H7 (cell line): ENCODE data around the gene ZCCHC8. TPM values are rescaled to one million over a fixed set of nuclear protein-coding genes. Genes with fewer than 3 reads are reported as not detected.
A peak's percentile ranks its signal among the peaks of the same experiment; 100 is the strongest.
"Not testable (repeated sequence)": the region's sequence is repeated elsewhere in the genome, so short reads cannot be mapped to it uniquely, and the experiment has no call there.

ENCODE experiments used
- DNase-seq: peaks from one replicate; pipeline ENCODE4 v3.0.0; 2012
- H3K27me3 ChIP-seq: 2 replicates; pipeline ENCODE4 v1.6.0; 2011; ENCODE audit warnings: mild to moderate bottlenecking, low read length; ENCODE audit not compliant: control insufficient read depth, insufficient read depth
- H3K36me3 ChIP-seq: replicated peaks from 2 replicates; pipeline ENCODE4 v1.5.1; 2011; ENCODE audit warnings: low read length; ENCODE audit not compliant: control insufficient read depth, insufficient read depth
- H3K4me3 ChIP-seq: 2 replicates; pipeline ENCODE4 v1.5.1; 2011; ENCODE audit warnings: low read depth, mild to moderate bottlenecking, control low read depth, low read length, moderate library complexity; ENCODE audit not compliant: insufficient read depth
- total RNA-seq: library from RNA; depleted of rRNA; stranded (reverse); fragments of >200 nt; shearing (Covaris generic); gene quantifications from 2 replicates; pipeline ENCODE4 v1.2.3, GENCODE V29; 2014; rRNA removed

Gene ZCCHC8
- total RNA-seq, 1 experiment from 2014 or later = 28.0 TPM

DNA sequence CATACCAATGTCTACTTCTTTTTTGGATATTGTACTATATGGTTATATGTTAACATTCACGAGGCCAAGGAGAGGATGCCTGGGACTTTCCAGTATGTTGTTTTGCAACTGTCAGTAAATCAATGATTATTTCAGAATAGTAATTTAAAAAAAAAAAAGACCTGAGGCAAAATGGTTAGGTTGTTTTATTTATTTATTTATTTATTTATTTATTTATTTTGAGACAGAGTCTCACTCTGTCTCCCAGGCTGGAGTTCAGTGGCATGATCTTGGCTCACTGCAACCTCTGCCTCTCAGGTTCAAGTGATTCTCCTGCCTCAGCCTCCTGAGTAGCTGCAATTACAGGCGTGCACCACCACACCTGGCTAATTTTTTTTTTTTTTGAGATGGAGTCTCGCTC, 52.9 kb downstream of the ZCCHC8 start:
- not testable (repeated sequence) for H3K36me3 ChIP-seq, DNase-seq, H3K27me3 ChIP-seq, H3K4me3 ChIP-seq

DNA sequence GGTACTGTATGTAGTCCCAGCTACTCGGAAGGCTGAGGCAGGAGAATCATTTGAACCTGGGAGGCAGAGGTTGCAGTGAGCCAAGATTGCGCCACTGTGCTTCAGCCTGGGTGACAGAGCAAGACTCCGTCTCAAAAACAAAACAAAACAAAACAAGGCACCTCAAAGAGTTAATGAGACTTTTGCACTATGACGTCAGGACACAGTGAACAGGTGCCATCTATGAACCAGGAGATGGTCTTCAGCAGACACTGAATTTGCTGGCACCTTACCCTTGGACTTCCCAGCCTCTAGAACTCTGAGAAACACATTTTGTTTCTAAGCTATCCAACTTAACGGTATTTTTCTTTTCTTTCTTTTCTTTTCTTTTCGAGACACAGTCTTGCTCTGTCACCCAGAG, 54.3 kb downstream of the ZCCHC8 start:
- H3K4me3 ChIP-seq, DNase-seq, H3K27me3 ChIP-seq, H3K36me3 ChIP-seq: not testable (repeated sequence)

DNA sequence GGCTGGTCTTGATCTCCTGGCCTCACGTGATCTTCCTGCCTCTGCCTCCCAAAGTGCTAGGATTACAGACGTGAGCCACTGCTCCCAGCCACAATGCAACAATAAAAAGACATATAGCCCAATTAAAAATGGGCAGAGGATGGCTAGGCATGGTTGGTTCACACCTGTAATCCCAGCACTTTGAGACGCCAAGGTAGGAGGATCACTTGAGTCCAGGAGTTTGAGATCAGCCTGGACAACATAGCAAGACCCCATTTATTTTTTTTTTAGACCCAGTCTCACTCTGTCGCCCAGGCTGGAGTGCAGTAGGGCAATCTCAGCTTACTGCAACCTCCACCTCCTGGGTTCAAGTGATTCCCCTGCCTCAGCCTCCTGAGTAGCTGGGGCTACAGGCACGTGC, 56.7 kb downstream of the ZCCHC8 start:
- not testable (repeated sequence) for H3K36me3 ChIP-seq, H3K4me3 ChIP-seq, H3K27me3 ChIP-seq, DNase-seq

DNA sequence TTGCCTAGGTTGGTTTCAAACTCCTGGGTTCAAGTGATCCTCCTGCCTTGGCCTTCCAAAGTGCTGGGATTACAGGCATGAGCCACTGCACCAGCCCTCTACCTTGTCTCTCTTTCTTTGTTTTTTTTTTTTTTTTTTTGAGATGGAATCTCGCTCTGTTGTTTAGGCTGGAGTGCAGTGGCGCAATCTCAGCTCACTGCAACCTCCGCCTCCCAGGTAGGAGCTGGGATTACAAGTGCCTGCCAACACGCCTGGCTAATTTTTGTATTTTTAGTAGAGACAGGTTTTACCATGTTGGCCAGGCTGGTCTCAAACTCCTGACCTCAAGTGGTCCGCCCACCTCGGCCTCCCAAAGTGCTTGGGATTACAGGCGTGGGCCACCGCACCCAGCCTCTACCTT, 61.9 kb downstream of the ZCCHC8 start:
- H3K27me3 ChIP-seq, DNase-seq, H3K36me3 ChIP-seq, H3K4me3 ChIP-seq: not testable (repeated sequence)

DNA sequence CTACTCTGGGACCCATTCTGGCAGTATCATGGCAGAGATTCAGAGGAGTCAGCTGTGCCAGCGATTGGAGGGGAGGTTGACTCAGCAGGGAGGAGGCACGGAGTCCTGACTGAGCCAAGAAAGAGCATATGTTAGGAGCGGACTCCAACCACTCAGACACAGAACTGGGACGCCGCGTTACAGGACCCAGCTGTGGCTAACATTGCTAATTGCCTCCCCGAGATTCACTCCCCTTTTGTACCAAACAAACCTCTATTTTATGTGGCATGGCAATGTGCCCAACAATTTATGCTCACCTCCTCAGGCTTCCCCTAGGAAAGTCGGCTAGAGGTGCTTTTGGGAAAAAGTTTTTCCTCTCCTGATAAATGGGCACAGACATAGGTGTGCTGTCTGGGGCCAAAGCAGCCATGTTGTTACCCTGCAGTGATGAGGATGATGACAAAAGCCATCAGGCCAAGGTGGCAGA, 63.0 kb downstream of the ZCCHC8 start:
- Histone ChIP-seq H3K4me3 (no peak overlapping the region), H3K27me3 (no peaks in the 10 kb centered on the region), H3K36me3 (no peaks in the 10 kb centered on the region)
- DNase-seq = no peak

DNA sequence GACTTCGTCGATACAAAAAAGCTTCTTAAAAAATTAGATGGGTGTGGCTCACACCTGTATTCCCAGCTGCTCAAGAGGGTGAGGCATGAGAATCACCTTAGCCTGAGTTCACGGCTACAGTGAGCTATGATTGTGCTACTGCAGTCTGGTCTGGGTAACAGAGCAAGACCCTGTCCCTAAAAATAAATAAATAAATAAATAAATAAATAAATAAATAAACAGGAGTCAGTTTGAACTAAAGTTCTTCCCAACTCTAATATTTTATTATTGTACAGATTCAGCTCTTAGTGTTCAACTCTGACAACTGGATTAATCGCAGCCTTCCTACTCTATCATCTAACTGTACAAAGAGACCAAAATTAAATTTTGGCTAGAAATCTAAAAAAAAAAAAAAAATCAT, 65.5 kb downstream of the ZCCHC8 start:
- Histone ChIP-seq H3K4me3 (no peak overlapping the region), H3K27me3 (no peaks in the 10 kb centered on the region), H3K36me3 (no peaks in the 10 kb centered on the region)
- no peak for DNase-seq

DNA sequence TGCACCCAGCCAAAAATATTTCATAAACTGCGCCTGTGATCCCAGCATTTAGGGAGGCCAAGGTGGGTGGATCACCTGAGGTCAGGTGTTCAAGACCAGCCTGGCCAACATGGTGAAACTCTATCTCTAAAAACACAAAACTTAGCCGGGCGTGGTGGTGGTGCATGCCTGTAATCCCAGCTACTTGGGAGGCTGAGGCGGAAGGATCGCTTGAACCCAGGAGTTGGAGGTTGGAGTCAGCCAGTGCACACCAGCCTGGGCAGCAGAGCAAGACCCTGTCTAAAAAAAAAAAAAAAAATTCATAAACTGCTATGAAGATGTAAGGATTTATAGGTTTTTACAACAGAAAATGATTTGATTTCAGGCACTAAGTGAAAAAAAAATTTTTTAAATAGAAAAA, 71.7 kb downstream of the ZCCHC8 start:
- not testable (repeated sequence) for DNase-seq, H3K36me3 ChIP-seq, H3K27me3 ChIP-seq, H3K4me3 ChIP-seq

DNA sequence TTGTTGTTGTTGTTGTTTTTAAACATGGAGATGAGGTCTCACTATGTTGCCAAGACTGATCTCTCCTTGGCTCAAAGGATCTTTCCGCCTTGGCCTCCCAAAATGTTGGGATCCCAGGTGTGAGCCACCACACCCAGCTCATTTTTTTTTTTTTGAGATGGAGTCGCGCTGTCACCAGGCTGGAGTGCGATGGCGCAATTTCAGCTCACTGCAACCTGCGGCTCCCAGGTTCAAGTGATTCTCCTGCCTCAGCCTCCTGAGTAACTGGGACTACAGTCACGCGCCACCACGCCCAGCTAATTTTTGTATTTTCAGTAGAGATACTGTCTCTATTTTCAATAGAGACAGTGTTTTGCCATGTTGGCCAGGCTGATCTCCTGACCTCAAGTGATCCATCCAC, 73.3 kb downstream of the ZCCHC8 start:
- H3K4me3 ChIP-seq = no peak overlapping the region
- no peaks in the 10 kb centered on the region; the same call in 1 of the 2 replicates for H3K27me3 ChIP-seq
- DNase-seq = no peak
- H3K36me3 ChIP-seq = no peaks in the 10 kb centered on the region

DNA sequence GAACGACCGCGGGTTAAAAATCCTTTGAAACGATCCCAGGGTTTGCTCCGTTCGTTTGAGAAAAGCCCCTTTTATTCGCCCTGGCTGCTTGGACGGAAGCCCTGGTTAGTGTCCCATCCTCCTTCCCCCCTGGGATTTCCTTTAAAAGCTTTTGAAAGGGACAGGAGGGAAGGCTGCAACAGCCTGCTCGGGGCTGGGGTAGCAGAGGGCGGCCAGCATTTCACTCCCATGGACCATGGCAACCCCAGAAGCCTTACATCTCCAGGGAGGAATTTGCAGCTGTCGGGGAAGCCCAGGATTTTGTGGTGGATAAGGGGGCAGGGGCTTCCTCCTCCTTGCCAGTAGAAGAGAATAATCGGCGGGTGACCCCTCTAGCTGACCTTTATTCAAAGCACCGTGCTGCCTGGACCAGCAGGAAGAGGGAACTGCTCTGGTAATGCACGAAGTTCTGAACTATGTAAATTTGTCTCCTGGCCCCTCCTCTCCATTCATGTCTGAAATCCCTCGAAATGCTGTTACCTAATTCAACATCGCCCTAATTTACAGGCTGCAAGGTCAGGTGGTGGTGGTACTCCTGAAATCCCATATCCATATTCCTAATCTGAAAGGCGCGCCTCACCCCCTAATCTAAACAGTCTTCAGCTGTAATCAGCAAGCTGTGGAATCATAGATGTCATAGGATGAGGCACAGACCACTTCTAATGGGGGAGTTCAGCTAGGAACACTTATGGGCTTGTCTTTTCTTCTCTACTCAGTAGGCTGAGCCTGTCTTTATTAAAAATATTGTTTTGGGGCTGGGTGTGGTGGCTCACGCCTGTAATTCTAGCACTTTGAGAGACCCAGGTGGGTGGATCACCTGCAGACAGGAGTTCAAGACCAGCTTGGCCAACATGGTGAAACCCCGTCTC, 77.2 kb downstream of the ZCCHC8 start:
- DNase-seq = peak; percentile 70
- H3K27me3 ChIP-seq = no peaks in the 10 kb centered on the region; the same call in 1 of the 2 replicates
- peak overlapping the region; percentile 63 for H3K4me3 ChIP-seq
- no peaks in the 10 kb centered on the region for H3K36me3 ChIP-seq

DNA sequence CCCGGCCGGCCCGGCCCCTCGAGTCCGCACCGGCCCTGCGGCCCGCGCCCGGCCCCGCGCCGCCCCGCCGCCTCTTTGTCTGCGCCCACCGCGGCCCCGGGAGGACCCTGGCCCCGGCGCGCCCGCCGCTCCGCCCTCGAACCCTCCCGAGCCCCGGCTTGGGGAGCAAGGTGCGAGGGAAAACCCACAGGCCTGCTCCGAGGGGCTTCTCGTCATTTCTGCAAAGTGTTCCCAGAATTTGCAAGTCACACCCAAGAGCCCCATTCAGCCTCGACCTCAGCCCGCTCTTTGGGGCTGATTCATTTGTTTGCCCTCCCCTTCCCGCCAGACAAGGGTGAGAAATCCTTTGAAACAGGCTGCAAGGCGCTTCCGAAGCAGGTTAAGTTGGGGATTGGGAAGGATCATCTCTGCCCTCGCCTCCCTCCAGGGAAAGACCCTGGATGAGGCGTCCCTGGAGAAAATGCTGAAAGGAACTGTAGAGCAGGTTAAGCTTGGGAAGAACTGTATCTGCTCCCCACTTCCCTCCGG, 77.9 kb downstream of the ZCCHC8 start:
- no peaks in the 10 kb centered on the region for H3K36me3 ChIP-seq
- DNase-seq = no peak
- no peaks in the 10 kb centered on the region; the same call in 1 of the 2 replicates for H3K27me3 ChIP-seq
- H3K4me3 ChIP-seq = peak overlapping the region; percentile 63

DNA sequence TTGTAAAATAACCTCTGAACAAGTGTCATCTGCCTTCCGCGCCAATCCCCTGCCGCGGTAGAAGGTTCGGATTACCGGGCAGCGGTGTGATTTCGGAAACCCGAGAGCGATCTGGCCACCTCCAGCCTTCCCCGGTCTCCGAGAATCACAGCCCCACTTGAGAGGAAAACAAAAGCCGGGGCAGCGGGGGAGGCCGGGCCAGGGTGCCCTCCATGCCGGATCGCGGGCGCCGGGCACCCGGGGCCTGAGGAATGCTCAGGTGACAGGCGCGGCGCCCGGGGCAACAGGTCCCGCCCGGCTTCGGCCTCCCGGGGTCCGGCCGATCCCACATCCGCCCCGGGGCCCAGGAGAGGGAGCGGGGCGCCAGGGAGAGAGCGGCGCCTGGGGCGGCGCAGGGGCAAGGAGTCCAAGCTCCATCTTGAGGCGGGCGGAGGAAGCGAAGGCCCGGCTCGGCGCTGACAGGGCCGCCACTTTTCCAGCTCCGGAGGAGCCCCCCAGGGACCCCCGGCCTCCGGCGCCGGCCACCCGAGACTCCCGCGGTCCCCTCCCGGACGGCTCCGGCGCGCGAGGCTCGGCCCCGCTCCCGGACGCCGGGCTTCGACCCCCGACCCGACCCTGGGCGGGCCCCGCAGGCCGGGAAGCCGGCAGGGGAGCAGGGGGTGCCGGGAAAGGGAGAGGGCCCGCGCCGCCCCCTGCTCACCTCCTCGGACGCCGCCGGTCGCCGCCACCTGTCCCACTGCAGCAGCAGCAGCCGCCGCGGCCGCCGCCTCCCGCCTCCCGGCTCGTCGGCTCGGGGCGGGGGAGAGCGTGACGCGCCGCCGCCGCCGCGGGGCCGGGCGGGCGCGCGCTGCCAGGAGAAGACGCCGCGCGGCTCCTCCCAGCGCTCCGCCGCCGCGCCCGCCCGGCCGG, 78.7 kb downstream of the ZCCHC8 start, which contains the start of gene CLIP1:
TSS of gene CLIP1 (minus strand) at position 849 of the 909 bp plus-strand sequence. CDS start 42,217 bp downstream, outside the sequence.
- Histone ChIP-seq H3K27me3 (no peaks in the 10 kb centered on the region; the same call in 1 of the 2 replicates), H3K4me3 (peak within 1 kb of the TSS; percentile 72)

More for the DNA sequence above, 78.7 kb downstream of the ZCCHC8 start, which contains the start of gene CLIP1:
- no peaks in the 10 kb centered on the region for H3K36me3 ChIP-seq
- DNase-seq = peak; percentile 88

Other genes with a start within 250 kb of the ZCCHC8 start
- gene VPS33A, start 234.4 kb downstream of the ZCCHC8 start, total RNA-seq = 38.3 and 50.1 TPM in 2 replicates
- gene CLIP1, start 78.3 kb downstream of the ZCCHC8 start, total RNA-seq = 21.7 and 24.8 TPM in 2 replicates
- 54.4 and 69.8 TPM in 2 replicates for gene RSRC2, start 26.0 kb upstream of the ZCCHC8 start, total RNA-seq
- gene KNTC1, start 26.3 kb upstream of the ZCCHC8 start, total RNA-seq = 64.5 and 117 TPM in 2 replicates
- gene HCAR2, start 202.4 kb upstream of the ZCCHC8 start, total RNA-seq = not detected in 2 replicates
- not detected in 2 replicates for gene HCAR3, start 215.9 kb upstream of the ZCCHC8 start, total RNA-seq
- gene HCAR1, start 229.9 kb upstream of the ZCCHC8 start, total RNA-seq = 0.04 TPM in 1 of 2 replicates, not detected in the other